Breast epithelium (tissue), 4 donors: ENCODE results near the gene RASAL1. TPM values are rescaled to one million over a fixed set of nuclear protein-coding genes. Genes with fewer than 3 reads are reported as not detected.

Experiments used
- DNase-seq, 2 donors: peaks; one replicate each; pipeline ENCODE4 v3.0.0-alpha.2; 2019; ENCODE audit warnings: low spot score in 2 of 2
- H3K27ac ChIP-seq, 2 donors: fragments of 200-600 bp; sonication (generic) in 1 of 2; one replicate each; pipeline ENCODE4 v1.5.1; 2016 to 2019; ENCODE audit warnings: mild to moderate bottlenecking in 1 of 2
- H3K27me3 ChIP-seq, 2 donors: fragments of 200-600 bp; sonication (generic) in 1 of 2; one replicate each; pipeline versions ENCODE4 v1.5.1 to v1.6.0; 2017 to 2019; ENCODE audit warnings: control low read depth in 1 of 2, mild to moderate bottlenecking in 1 of 2
- H3K36me3 ChIP-seq: fragments of 200-600 bp; one replicate; pipeline ENCODE4 v1.5.1; 2019
- H3K4me1 ChIP-seq, 2 donors: fragments of 200-600 bp; sonication (generic); one replicate each; pipeline ENCODE4 v1.5.1; 2016 to 2019; ENCODE audit warnings: control low read depth in 1 of 2
- H3K4me3 ChIP-seq, 3 donors: fragments of 200-600 bp; sonication (generic); 1 replicate in 2 of 3; 2 replicates in 1 of 3; pipeline ENCODE4 v1.5.1; 2016 to 2019; ENCODE audit warnings: mild to moderate bottlenecking in 3 of 3, moderate library complexity in 2 of 3
- H3K9me3 ChIP-seq, 2 donors: fragments of 200-600 bp; sonication (generic) in 1 of 2; one replicate each; pipeline ENCODE4 v1.5.1; 2016 to 2019; ENCODE audit warnings: control low read depth in 1 of 2
- CTCF ChIP-seq, 3 donors: fragments of 450-650 bp; IDR thresholded peaks; one replicate each; pipeline ENCODE4 v1.5.1; 2016 to 2017; ENCODE audit warnings: antibody characterized with exemption in 3 of 3, mild to moderate bottlenecking in 3 of 3, moderate library complexity in 3 of 3
- POLR2A ChIP-seq: fragments of 450-650 bp; IDR thresholded peaks from one replicate; pipeline ENCODE4 v1.6.1; 2016; ENCODE audit warnings: antibody characterized with exemption, mild to moderate bottlenecking, moderate library complexity
- POLR2AphosphoS5 ChIP-seq, 3 donors: sonication (generic); formaldehyde crosslinking; IDR thresholded peaks; one replicate each; pipeline ENCODE4 v1.6.1; 2017; ENCODE audit warnings: antibody characterized with exemption in 3 of 3
- intact Hi-C: fragments of 100-400 bp; cut with DNase I; formaldehyde crosslinking; loops from one replicate; pipeline ENCODE4 v1.15.1; 2023; ENCODE audit warnings: low total_unique reads
- total RNA-seq, 3 donors: library from RNA; depleted of rRNA; stranded (reverse); fragments of >200 nt; gene quantifications; one replicate each; pipeline ENCODE4 v1.1.0, GENCODE V29; 2016

RASAL1 gene
- total RNA-seq, 3 donors from 2014 or later: 1.3 to 6.7 TPM; not detected in 1

DNA sequence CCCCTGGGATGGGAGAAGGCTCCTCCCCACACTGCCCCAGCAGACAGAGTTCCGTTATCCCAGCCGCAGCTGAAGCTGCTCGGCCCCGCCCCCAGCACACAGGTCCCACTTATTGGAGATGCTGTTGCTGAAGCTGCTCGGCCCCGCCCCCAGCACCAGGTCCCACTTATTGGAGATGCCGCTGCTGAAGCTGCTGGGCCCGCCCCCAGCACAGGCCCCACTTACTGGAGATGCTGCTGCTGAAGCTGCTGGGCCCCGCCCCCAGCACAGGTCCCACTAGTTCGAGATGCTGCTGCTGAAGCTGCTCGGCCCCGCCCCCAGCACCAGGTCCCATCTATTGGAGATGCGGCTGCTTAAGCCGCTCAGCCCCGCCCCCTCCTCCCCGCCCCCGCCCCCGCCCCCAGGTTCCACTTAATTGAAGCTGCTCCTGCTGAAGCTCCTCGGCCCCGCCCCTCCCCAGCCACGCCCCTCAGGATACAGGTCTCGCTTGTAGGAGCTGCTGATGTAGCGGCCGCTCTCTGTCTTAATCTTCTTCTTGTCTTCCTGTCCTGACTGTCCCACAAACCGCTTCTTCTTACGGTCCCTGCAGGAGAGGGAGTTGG is 26.0 kb upstream of the RASAL1 start:
- intact Hi-C loops: no loop called here
- H3K9me3 ChIP-seq: no peaks in the 10 kb centered on the region
- no peaks in the 10 kb centered on the region for H3K27me3 ChIP-seq
- no peak overlapping the region for H3K27ac ChIP-seq
- peaks cover 10% of the 10 kb centered on the region for H3K36me3 ChIP-seq
- no peaks in the 10 kb centered on the region for H3K4me1 ChIP-seq
- no peak overlapping the region for H3K4me3 ChIP-seq
- TF ChIP-seq CTCF (IDR thresholded peaks at IDR 0.05): no peak
- TF ChIP-seq POLR2A: no peak
- no peak for TF ChIP-seq POLR2AphosphoS5 (IDR thresholded peaks at IDR 0.05)
- DNase-seq: no peak

DNA sequence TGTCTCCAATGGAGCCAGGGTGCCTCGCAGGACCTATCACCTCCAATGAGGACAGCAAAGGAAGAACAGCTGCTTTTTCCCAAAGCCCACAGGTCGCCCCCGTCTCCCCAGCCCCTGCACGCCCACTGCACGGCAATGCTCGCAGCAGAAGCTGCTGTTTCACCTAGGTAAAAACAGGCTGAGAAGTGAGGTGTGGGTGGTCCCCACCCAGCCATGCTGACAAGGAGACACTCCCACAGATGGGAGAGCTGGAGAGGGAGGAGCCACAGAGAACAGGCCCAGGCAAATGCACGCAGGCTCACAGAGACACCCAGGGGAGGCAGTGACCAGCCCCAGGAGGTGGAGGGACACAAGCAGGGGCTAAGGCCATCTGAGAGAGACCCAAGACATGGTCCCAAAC is 24.4 kb upstream of the RASAL1 start:
- H3K27me3 ChIP-seq: no peaks in the 10 kb centered on the region
- H3K4me3 ChIP-seq: no peak overlapping the region
- H3K36me3 ChIP-seq: no peaks in the 10 kb centered on the region
- DNase-seq: no peak
- TF ChIP-seq POLR2A (no peak), CTCF (IDR thresholded peaks at IDR 0.05) (no peak), POLR2AphosphoS5 (IDR thresholded peaks at IDR 0.05) (no peak)
- H3K27ac ChIP-seq: no peak overlapping the region
- no peaks in the 10 kb centered on the region for H3K4me1 ChIP-seq
- intact Hi-C loops: no loop called here
- H3K9me3 ChIP-seq: no peaks in the 10 kb centered on the region

DNA sequence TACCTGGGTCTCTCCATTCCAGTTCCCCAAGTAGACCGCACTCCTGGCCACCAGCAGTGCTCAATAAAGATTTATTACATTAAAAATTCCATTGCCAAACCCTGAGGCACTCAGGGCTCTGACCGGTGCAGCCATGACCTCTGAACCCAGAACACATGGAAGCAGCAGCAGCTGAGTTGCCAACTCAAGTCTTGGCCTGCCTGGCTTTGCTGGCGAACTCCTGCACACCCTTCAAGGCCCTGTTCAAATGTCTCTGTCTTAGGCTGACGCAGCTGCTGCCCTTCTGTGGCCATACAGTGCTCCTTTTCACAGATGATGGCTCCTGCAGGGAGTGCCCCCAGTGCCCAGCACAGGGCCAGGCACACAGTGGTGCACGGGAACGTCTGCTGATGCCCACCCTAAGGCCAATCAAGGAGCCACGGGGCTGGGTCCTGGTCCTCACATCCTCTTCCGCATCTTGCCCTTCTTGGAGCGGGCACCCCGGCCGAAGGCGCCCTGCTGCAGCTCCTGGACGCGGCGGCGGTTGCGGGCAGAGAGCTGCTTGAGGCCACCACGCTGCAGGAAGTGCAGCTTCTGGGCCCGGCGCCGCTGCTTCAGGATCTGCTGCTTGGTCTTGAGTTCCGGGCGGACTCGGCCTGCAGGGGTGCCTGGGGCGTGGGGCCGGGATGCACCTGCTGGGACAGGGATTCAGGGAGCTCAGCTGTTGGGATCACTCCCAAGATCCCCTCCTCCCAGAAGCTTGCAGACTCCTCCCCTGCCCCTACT is 23.1 kb upstream of the RASAL1 start:
- H3K27ac ChIP-seq: no peak overlapping the region
- intact Hi-C loops: no loop called here
- no peaks in the 10 kb centered on the region for H3K27me3 ChIP-seq
- H3K9me3 ChIP-seq: no peaks in the 10 kb centered on the region
- no peak overlapping the region for H3K4me3 ChIP-seq
- H3K4me1 ChIP-seq: no peaks in the 10 kb centered on the region
- TF ChIP-seq POLR2AphosphoS5 (IDR thresholded peaks at IDR 0.05) (no peak), CTCF (IDR thresholded peaks at IDR 0.05) (no peak), POLR2A (no peak)
- no peak for DNase-seq
- no peaks in the 10 kb centered on the region for H3K36me3 ChIP-seq

DNA sequence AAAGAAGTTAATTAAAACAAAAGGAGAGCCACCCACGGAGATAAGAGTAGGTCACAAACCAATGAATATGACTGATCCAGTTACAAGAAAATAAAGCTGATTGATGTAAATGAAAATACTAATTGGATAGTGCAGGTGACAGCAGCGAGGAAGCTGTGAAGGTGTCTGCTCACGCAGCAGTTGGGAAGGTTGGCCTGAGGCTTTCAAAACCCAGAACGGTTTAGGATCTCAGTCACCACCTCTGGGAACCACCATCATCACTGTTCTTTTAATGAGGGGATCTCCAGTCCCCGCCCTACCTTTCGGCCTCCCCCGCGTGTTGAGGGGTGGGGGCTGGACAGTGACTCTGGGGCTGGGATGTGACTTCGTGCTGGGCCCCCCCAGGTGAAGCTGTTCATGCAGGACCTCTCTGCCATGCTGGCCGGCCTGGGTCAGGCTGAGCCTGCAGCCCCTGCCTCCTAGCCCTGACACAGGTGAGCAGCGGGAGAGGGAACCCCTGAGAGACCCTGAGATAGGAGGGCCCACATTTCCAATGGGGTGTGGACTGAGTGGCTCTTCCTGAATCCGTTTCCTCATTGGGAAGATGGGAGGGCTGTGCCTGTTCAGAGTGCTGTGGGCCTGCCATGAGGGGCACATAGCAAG is 21.8 kb upstream of the RASAL1 start:
- Histone ChIP-seq H3K4me1 (no peaks in the 10 kb centered on the region), H3K4me3 (no peak overlapping the region), H3K27me3 (peaks cover 0 to 2% of the 10 kb centered on the region in 2 donors), H3K9me3 (no peaks in the 10 kb centered on the region), H3K36me3 (no peaks in the 10 kb centered on the region), H3K27ac (no peak overlapping the region)
- no peak for DNase-seq
- intact Hi-C loops: no loop called here
- TF ChIP-seq CTCF (IDR thresholded peaks at IDR 0.05) (no peak), POLR2A (no peak), POLR2AphosphoS5 (IDR thresholded peaks at IDR 0.05) (no peak)

DNA sequence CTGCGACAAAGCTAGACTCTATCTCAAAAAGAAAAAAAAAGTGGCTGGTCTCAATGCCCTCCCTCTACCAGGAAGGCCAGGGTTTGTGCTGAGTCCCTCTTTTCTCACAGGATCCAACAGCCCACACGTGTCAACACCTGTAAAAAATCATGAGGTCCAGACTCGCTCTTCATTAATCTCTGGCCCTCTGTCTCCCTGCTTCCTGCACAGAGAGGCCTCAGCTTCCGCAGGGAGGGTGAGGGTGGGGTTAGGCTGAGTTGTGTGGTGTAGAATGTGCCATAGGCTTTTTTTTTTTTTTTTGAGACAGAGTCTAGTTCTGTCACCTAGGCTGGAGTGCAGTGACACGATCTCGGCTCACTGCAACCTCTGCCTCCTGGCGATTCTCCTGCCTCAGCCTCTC is 20.1 kb upstream of the RASAL1 start:
- Histone ChIP-seq H3K9me3 (no peaks in the 10 kb centered on the region), H3K36me3 (no peaks in the 10 kb centered on the region), H3K27ac (no peak overlapping the region), H3K27me3 (peaks cover 0 to 8% of the 10 kb centered on the region in 2 donors), H3K4me1 (no peaks in the 10 kb centered on the region), H3K4me3 (no peak overlapping the region)
- no peak for DNase-seq
- no peak for TF ChIP-seq POLR2AphosphoS5 (IDR thresholded peaks at IDR 0.05)
- no peak for TF ChIP-seq CTCF (IDR thresholded peaks at IDR 0.05)
- TF ChIP-seq POLR2A: no peak
- intact Hi-C loops: no loop called here
